AG09309 (cell line): ENCODE data around the gene FNDC10.

Experiments
- DNase-seq: peaks from one replicate; pipeline ENCODE4 v3.0.0-alpha.2; 2010; ENCODE audit warnings: low read depth
- H3K4me3 ChIP-seq: 2 replicates; pipeline ENCODE4 v1.5.1; 2011; ENCODE audit warnings: mild to moderate bottlenecking, low read depth, low read length, moderate library complexity; ENCODE audit not compliant: control insufficient read depth
- CTCF ChIP-seq: IDR thresholded peaks from 2 replicates; pipeline ENCODE4 v1.5.1; 2011; ENCODE audit warnings: mild to moderate bottlenecking, low read depth, low read length, inconsistent platforms; ENCODE audit not compliant: insufficient read depth, control insufficient read depth; ENCODE audit errors: missing control alignments

Gene FNDC10

DNA sequence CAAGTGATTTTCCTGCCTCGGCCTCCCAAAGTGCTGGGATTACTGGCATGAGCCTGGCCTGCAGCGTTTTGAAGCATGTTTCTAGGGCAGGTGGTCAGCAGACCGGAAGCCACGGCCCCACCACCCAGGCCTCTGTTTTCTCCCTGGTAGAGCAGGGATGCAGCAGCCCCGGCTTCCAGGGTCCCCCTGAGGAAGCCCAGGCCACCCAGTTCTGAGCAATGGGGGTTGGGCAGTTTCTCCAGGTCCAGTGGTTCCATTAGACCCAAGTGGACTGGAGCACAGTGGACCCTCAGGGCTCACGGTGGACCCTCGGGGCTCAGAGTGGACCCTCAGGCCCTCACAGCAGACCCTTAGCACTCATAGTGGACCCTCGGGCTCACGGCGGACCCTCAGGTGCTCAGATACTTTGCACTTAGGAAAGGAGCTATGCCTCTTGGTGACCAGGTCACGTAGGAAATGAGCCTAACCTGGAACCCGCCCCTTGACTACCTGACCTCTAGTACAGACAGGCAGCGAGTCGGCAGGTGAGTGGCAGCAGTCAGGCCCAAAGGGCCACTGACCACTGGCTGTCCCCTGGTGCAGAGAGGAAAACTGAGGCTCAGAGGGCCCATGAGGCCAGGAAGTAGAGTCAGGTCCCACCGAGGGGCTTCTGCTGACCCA, 4.6 kb upstream of the FNDC10 start:
- no peak overlapping the region for H3K4me3 ChIP-seq
- no peak for TF ChIP-seq CTCF
- no peak for DNase-seq

DNA sequence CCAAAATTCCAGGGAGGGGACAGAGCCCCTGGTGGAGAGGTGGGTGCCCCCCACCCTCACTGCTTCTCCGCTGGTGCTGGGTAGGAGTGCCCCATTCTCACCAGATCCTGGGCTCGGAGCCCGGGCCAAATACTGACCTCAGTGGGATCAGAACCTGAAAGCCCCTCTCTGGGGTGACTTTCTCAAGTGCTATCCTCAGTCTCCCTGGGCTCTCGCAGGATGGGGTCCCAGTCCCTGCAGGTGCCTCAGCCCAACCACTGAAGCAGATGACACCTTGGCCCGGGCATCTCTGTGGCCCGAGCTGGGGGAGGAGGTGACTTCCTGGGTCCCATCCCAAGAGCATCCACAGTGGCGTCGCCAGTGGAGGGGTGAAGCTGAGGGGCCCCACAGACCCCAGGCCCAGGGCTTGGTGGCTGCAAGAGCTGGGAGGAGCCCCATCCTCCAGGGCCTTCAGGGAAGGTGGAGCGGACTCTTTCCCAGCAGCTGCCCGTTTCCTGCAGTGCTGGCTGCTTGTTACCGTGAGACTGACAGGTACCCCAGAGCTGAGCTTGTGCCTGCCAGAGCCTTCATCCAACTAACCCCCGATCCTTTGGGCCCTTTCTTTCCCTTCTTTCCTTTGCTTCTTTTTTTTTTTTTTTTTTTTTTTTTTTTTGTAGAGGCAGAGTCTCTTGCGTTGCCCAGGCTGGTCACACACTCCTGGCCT, 3.9 kb upstream of the FNDC10 start:
- no peak for TF ChIP-seq CTCF
- no peak for DNase-seq
- H3K4me3 ChIP-seq: no peak overlapping the region

GRCh38 chr1:1602968-1603506, 3.1 kb upstream of the FNDC10 start:
- TF ChIP-seq CTCF: no peak
- DNase-seq: no peak
- H3K4me3 ChIP-seq: no peak overlapping the region

DNA sequence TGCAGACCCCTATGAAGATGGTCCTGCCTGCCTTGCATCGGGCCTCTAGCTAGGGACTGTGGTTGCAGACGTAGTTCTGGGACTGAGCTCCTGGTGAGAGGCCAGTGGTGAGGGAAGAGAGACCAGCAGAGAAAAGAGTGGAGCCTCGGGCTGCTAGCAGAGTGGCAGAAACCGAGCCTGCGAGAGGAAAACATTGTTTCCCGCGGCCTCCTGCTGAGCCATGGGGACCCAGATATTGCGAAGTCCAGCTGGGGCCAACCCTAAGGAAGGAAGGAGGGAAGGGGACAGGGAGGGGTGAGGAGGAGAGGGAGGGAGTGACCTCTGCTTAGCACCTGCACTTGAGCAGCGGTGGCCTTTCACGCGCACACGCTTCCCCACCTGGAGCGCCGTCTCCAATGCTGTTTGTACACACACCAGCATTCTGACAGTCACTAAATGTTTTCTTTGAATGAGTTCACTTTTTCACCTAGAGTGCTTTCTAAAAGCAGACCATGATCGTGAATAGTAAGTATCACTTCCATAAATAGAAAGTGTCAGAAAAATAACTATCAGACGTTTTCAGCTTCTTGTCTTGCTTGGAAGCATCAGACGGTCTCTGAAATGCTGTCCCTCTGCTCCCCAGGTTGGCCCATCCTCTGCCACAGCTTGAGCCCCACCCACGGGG, 2.5 kb upstream of the FNDC10 start:
- H3K4me3 ChIP-seq: no peak overlapping the region
- no peak for TF ChIP-seq CTCF
- DNase-seq: no peak

GRCh38 chr1:1601564-1602303, 1.8 kb upstream of the FNDC10 start:
- no peak for DNase-seq
- TF ChIP-seq CTCF: no peak
- H3K4me3 ChIP-seq: no peak overlapping the region

DNA sequence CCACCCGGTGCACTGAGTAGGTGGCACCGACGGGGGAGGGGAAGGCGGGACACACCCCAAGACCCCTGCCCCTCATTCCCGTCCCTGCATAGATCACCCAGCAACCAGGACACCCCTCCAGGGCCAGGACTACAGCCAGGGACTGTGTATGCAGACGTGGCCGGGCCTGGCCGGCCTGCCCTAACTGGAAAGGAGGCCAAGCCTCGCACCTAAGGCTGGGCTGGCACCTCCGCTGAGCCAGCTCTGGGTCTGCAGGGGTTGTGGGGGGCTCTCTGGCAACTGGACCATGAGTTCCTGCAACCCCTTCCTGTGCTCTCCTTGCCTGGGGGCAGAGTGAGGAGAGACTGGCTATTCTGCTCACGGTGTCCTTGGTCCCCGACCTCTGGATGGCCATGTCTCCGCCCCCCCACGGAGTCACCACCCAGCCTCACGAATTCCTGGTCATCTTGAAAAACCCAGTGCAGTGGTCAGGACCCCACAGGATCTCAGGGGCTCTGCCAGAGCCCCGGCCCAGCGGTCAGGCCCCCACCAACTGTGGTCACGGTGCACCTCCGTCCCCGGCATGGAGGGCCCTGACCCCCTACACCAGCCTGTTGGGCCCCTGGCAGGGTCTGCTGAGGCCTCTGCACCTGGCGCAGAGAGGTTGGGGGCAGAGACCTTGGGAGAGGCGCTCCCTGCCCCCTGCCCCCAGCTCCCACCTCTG, 1.1 kb upstream of the FNDC10 start:
- no peak for TF ChIP-seq CTCF
- H3K4me3 ChIP-seq: no peak overlapping the region
- no peak for DNase-seq
